GM12872 (cell line): ENCODE results near the gene RPTOR.

Source experiments
- TF ChIP-seq, protein P1 (sequence below): IDR thresholded peaks from 3 replicates; pipeline ENCODE4 v1.5.1; 2011; ENCODE audit warnings: low read depth, mild to moderate bottlenecking, low read length, moderate library complexity; ENCODE audit not compliant: insufficient read depth

RPTOR gene

DNA sequence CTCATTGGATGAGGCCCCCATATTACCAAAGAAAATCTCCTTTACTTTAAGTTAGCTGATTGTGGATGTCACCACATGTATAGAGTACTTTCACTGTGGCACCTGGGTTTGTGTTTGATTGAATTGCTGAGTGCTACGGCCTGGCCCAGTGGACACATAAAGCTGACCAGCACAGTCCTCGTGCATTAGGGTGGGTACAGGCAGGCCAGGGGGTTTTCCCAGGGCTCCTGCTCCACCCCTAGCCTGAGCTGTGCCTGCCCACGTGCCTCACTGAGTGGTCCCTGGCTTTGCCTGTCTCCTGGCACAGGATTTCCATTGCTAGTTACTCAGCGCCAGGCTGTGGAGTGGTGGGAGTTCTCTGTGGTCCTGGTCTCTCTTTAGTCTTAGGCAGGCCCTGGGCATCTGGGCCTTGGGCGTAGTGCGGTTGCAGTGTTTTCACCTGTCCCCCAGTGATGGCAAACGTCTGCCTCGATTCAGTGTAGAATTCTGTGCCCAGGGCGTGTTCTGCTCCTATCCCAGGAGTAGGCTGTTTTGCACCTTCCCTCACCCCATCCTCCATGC, 86.0 kb downstream of the RPTOR start:
- TF ChIP-seq, protein P1, sequence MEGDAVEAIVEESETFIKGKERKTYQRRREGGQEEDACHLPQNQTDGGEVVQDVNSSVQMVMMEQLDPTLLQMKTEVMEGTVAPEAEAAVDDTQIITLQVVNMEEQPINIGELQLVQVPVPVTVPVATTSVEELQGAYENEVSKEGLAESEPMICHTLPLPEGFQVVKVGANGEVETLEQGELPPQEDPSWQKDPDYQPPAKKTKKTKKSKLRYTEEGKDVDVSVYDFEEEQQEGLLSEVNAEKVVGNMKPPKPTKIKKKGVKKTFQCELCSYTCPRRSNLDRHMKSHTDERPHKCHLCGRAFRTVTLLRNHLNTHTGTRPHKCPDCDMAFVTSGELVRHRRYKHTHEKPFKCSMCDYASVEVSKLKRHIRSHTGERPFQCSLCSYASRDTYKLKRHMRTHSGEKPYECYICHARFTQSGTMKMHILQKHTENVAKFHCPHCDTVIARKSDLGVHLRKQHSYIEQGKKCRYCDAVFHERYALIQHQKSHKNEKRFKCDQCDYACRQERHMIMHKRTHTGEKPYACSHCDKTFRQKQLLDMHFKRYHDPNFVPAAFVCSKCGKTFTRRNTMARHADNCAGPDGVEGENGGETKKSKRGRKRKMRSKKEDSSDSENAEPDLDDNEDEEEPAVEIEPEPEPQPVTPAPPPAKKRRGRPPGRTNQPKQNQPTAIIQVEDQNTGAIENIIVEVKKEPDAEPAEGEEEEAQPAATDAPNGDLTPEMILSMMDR = no peak

DNA sequence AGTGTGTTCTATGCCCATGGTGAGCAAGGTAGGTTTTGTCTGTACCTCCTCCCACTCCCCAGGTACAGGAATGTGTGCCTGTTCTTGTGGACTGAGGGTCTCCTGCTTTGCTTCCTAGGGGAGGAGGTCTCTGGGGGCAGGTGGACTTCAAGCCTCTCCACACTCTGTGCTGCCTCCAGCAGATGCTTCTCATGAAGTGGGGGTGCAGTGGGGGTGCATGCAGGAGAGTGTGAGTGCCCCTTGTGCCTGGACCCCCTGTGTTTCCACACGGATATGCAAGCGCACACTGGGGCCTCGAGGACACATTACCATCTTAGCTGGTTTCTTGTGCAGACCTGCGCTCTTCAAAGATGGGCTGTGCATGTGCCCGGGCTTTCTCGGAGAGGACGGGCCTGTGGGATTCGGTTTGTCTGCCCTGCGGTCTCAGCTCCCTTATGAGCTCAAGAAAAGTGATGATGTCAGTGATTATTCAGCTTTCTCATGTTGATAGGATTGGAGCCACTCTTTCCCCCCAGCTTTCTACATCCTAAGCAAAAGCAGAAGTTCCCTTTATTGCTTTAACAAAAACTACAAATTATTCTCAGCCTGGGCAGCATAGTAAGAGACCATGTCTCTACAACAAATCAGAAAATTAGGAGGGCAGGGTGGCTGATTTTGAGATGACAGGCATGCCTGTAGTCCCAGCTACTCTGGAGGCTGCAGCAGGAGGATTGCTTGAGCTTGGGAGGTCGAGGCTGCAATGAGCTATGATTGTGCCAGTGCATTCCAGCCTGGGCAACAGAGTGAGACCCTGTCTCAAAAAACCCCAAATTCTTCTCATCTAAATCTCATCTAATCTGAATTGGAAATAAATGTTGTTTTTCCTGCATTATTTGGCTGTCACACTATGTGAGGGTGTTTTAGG, 86.8 kb downstream of the RPTOR start:
- TF ChIP-seq, protein P1 = no peak

- TF ChIP-seq, protein P1 = no peak
Observed at GRCh38 chr17:80632046-80632581, 87.5 kb downstream of the RPTOR start.

DNA sequence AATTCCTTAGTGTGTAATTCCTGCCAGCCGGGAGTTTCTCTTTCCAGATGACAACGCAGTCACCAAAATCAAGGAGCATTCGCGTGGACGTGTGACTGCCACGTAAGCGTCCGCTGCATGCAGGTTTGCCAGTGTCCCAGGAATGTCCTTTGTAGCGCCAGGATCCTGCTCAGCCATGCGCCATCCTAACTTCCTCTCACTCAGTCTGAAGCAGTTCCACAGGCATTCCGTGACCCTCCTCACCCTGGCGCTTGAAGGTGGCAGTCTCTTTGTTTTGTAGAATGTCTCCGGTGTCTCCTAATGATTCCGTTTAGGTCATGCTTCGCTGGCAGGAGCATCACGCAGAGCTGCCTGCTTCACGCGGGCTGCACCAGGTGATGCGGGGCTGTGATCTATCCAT, 88.6 kb downstream of the RPTOR start:
- TF ChIP-seq, protein P1 = no peak

- TF ChIP-seq, protein P1 = no peak
Observed at GRCh38 chr17:80633994-80634566, 89.4 kb downstream of the RPTOR start.

GRCh38 chr17:80636361-80637018, 91.9 kb downstream of the RPTOR start:
- TF ChIP-seq, protein P1 = no peak
